H1 (cell line): ENCODE data around the gene SMIM5. TPM values are rescaled to one million over a fixed set of nuclear protein-coding genes. Genes with fewer than 3 reads are reported as not detected.

Source experiments
- PHF8 ChIP-seq: fragments of 200-600 bp; sonication (generic); conservative IDR thresholded peaks from 2 replicates; pipeline ENCODE4 v1.7.1; 2012; ENCODE audit warnings: low read depth, mild to moderate bottlenecking, inconsistent platforms, low read length, moderate library complexity
- TBP ChIP-seq: IDR thresholded peaks from 2 replicates; pipeline ENCODE4 v1.6.1; 2011; ENCODE audit warnings: low read depth, low read length, improper control_type of control experiment
- polyA plus RNA-seq, 7 experiments: library from polyadenylated mRNA; depleted of rRNA in 3 of 7; stranded (reverse) in 5 of 7; unstranded in 2 of 7; fragments of >200 nt in 5 of 7; fragments of 200-250 nt in 2 of 7; gene quantifications; 1 replicate in 5 of 7; 2 replicates in 1 of 7; 4 replicates in 1 of 7; pipeline versions ENCODE4 v1.2.1 to v1.2.3, GENCODE V29; 2011 to 2013; ENCODE audit warnings: missing spikeins in 2 of 7, mixed read lengths in 2 of 7
- total RNA-seq: library from RNA; stranded (reverse); fragmentation: NEBNext Ultra II Directional; extraction: Animal tissue kit (Norgen Biotek cat#: 25700); gene quantifications from 2 replicates; pipeline ENCODE4 v1.2.1, GENCODE V29; 2021

The SMIM5 gene
- total and polyA plus RNA-seq, 2 of the 8 experiments (the other 6 are each of a cell fraction or from before 2014, with no cell fraction given), result not detected

- TF ChIP-seq TBP (peak; percentile 28; the same call in 1 of the 2 replicates), PHF8 (no peak)
Measured at GRCh38 chr17:75601057-75601987, 31.9 kb upstream of the SMIM5 start (continued).
